PC-3 (cell line): ENCODE results near the gene TMEM161A. TPM values are rescaled to one million over a fixed set of nuclear protein-coding genes. Genes with fewer than 3 reads are reported as not detected.

Experiments
- ATAC-seq: fragments of 200-7000 bp; cut with Tn5 transposase; 2 replicates; pipeline ENCODE4 v1.9.1; 2020; ENCODE audit warnings: mild to moderate bottlenecking, moderate library complexity
- BruUV-seq: library from RNA; stranded (reverse); fragments of 400-500 nt; replicated peaks from 2 replicates; lab custom pipeline; 2021; lab: Mats Ljungman, UMichigan
- CTCF ChIA-PET: fragments of 300-600 bp; sonication (Branson Sonifier 250); formaldehyde crosslinking; loops from one replicate; lab custom pipeline; 2022; ENCODE audit warnings: antibody characterized with exemption; lab: Charles Lee
- POLR2A ChIA-PET: fragments of 300-600 bp; sonication (Branson Sonifier 250); formaldehyde crosslinking; loops from one replicate; lab custom pipeline; 2022; ENCODE audit warnings: antibody characterized with exemption; ENCODE audit not compliant: unreplicated experiment; lab: Charles Lee
- DNase-seq: peaks from one replicate; pipeline ENCODE4 v3.0.0-alpha.2; 2015
- H2AFZ ChIP-seq: fragments of 300-600 bp; sonication (generic); 2 replicates; pipeline ENCODE4 v1.6.0; 2016; ENCODE audit warnings: antibody characterized with exemption, low read length
- H3F3A ChIP-seq: fragments of 300-600 bp; sonication (generic); one replicate; pipeline ENCODE4 v1.6.0; 2017; ENCODE audit warnings: antibody characterized with exemption, low read length, control low read depth, mild to moderate bottlenecking; ENCODE audit not compliant: unreplicated experiment
- H3K27ac ChIP-seq: fragments of 300-600 bp; sonication (generic); 2 replicates; pipeline ENCODE4 v1.5.1; 2016; ENCODE audit warnings: mild to moderate bottlenecking, low read length
- H3K27me3 ChIP-seq: fragments of 300-600 bp; sonication (generic); 2 replicates; pipeline ENCODE4 v1.6.1; 2016; ENCODE audit warnings: low read length, mixed read lengths
- H3K36me3 ChIP-seq: fragments of 300-600 bp; sonication (generic); 2 replicates; pipeline ENCODE4 v1.6.1; 2016; ENCODE audit warnings: low read depth, mixed run types, low read length, mixed read lengths
- H3K4me1 ChIP-seq: fragments of 300-600 bp; sonication (generic); 2 replicates; pipeline ENCODE4 v1.5.1; 2016; ENCODE audit warnings: low read length; ENCODE audit not compliant: insufficient read depth
- H3K4me2 ChIP-seq: fragments of 300-600 bp; sonication (generic); 2 replicates; pipeline ENCODE4 v1.6.0; 2016; ENCODE audit warnings: low read length
- H3K4me3 ChIP-seq: fragments of 300-600 bp; sonication (generic); 2 replicates; pipeline ENCODE4 v1.5.1; 2016; ENCODE audit warnings: mild to moderate bottlenecking, low read length, mixed read lengths
- H3K79me2 ChIP-seq: fragments of 300-600 bp; sonication (generic); 2 replicates; pipeline ENCODE4 v1.6.1; 2017; ENCODE audit warnings: low read length, mixed read lengths
- H3K9ac ChIP-seq: fragments of 300-600 bp; sonication (generic); 2 replicates; pipeline ENCODE4 v1.6.0; 2016; ENCODE audit warnings: mild to moderate bottlenecking, low read length
- H3K9me2 ChIP-seq: fragments of 300-600 bp; sonication (generic); replicated peaks from 2 replicates; pipeline ENCODE4 v1.6.1; 2016; ENCODE audit warnings: mixed run types, low read length, mixed read lengths
- H3K9me3 ChIP-seq: fragments of 300-600 bp; sonication (generic); 2 replicates; pipeline ENCODE4 v1.6.1; 2016; ENCODE audit warnings: low read length, mixed read lengths
- H4K20me1 ChIP-seq: fragments of 300-600 bp; sonication (generic); 2 replicates; pipeline ENCODE4 v1.6.1; 2016; ENCODE audit warnings: low read length, mixed read lengths
- CTCF ChIP-seq: fragments of 300-600 bp; sonication (generic); conservative IDR thresholded peaks from 2 replicates; pipeline ENCODE4 v1.5.1; 2017; ENCODE audit warnings: antibody characterized with exemption, low read depth, mild to moderate bottlenecking, low read length
- EZH2 ChIP-seq: fragments of 300-600 bp; sonication (generic); IDR thresholded peaks from one replicate; pipeline ENCODE4 v1.6.1; 2017; ENCODE audit warnings: antibody characterized with exemption, mild to moderate bottlenecking, low read length; ENCODE audit not compliant: unreplicated experiment
- EZH2phosphoT487 ChIP-seq: fragments of 300-600 bp; sonication (generic); IDR thresholded peaks from 2 replicates; pipeline ENCODE4 v1.6.1; 2018; ENCODE audit warnings: mild to moderate bottlenecking, antibody characterized with exemption, low read length, borderline replicate concordance
- intact Hi-C: fragments of 100-400 bp; cut with micrococcal nuclease; formaldehyde crosslinking; loops from 2 replicates; pipeline ENCODE4 v1.9.0; 2023
- total RNA-seq: library from RNA; depleted of rRNA; stranded (reverse); fragments of >200 nt; gene quantifications from 2 replicates; pipeline ENCODE4 v1.2.3, GENCODE V29; 2014

TMEM161A gene
- total RNA-seq, 1 experiment from 2014 or later, result 49.9 TPM

GRCh38 chr19:19122902-19123301, 15.4 kb downstream of the TMEM161A start:
- Histone ChIP-seq H3K36me3 (0 out of 2 replicates have a peak, but pooled peaks cover 10% of the 10 kb centered on the region), H3K27ac (no peak overlapping the region), H3K27me3 (no peaks in the 10 kb centered on the region), H3K9me2 (no peaks in the 10 kb centered on the region), H3K9ac (no peak overlapping the region), H3F3A (no peaks in the 10 kb centered on the region), H3K4me1 (no peaks in the 10 kb centered on the region), H3K9me3 (no peaks in the 10 kb centered on the region; the same call in 1 of the 2 replicates), H3K4me3 (no peak overlapping the region), H2AFZ (no peak overlapping the region), H3K4me2 (no peak overlapping the region), H3K79me2 (no peaks in the 10 kb centered on the region), H4K20me1 (no peaks in the 10 kb centered on the region)
- intact Hi-C loops, result no loop called here
- ChIA-PET CTCF (no interaction called here), POLR2A (no interaction called here)
- BruUV-seq, result no TSS peak
- DNase-seq (no peak), ATAC-seq (no peak)
- TF ChIP-seq EZH2, result no peak
- TF ChIP-seq EZH2phosphoT487, result no peak
- TF ChIP-seq CTCF, result no peak

- Histone ChIP-seq H3K9me2 (no peaks in the 10 kb centered on the region), H3K4me3 (no peak overlapping the region), H3K4me1 (no peaks in the 10 kb centered on the region), H4K20me1 (no peaks in the 10 kb centered on the region), H3K27me3 (no peaks in the 10 kb centered on the region), H3K9me3 (no peaks in the 10 kb centered on the region; the same call in 1 of the 2 replicates), H3K79me2 (no peaks in the 10 kb centered on the region), H3K27ac (no peak overlapping the region), H3K36me3 (0 out of 2 replicates have a peak, but pooled peaks cover 10% of the 10 kb centered on the region), H3F3A (no peaks in the 10 kb centered on the region), H3K9ac (no peak overlapping the region), H2AFZ (no peak overlapping the region), H3K4me2 (no peak overlapping the region)
- intact Hi-C loops, result no loop called here
- no TSS peak for BruUV-seq
- DNase-seq (no peak), ATAC-seq (no peak)
- TF ChIP-seq EZH2phosphoT487 (no peak), EZH2 (no peak), CTCF (no peak)
- CTCF ChIA-PET, result no interaction called here
- POLR2A ChIA-PET, result no interaction called here
These were observed 16.9 kb downstream of the TMEM161A start for GRCh38 chr19:19121371-19121770.

- DNase-seq, result no peak
- Histone ChIP-seq H3K9me2 (no peaks in the 10 kb centered on the region), H3K27me3 (no peaks in the 10 kb centered on the region), H3K9me3 (no peaks in the 10 kb centered on the region; the same call in 1 of the 2 replicates), H3K36me3 (peaks cover 10% of the 10 kb centered on the region; the same call in 1 of the 2 replicates), H3K4me2 (no peak overlapping the region), H3K27ac (no peak overlapping the region), H3K9ac (no peak overlapping the region), H2AFZ (no peak overlapping the region), H3K4me1 (no peaks in the 10 kb centered on the region), H3K4me3 (no peak overlapping the region), H3K79me2 (no peaks in the 10 kb centered on the region), H4K20me1 (no peaks in the 10 kb centered on the region), H3F3A (no peaks in the 10 kb centered on the region)
- peak; percentile 42; the same call in 1 of the 2 replicates for ATAC-seq
- ChIA-PET POLR2A (no interaction called here), CTCF (no interaction called here)
- no peak for TF ChIP-seq CTCF
- no peak for TF ChIP-seq EZH2
- no peak for TF ChIP-seq EZH2phosphoT487
- intact Hi-C loops, result no loop called here
- no TSS peak for BruUV-seq
These were observed 17.7 kb downstream of the TMEM161A start for GRCh38 chr19:19120308-19121231.
